Measurements from ENCODE around the gene NFIB.

Gene NFIB

GRCh38 chr9:14347406-14348122 is 33.6 kb upstream of the NFIB start:
- Mint-ChIP-seq H3K9me3 (no peaks in the 10 kb centered on the region), H3K4me1 (peaks cover 39% of the 10 kb centered on the region), H3K27me3 (ENCODE audit: low read depth, poor library complexity) (peaks cover under 1% of the 10 kb centered on the region), H3K4me3 (no peak overlapping the region), H3K36me3 (ENCODE audit: low read depth) (no peaks in the 10 kb centered on the region), H3K27ac (no peak overlapping the region)
- peak; percentile 58 for DNase-seq
- no peak for TF ChIP-seq CTCF (IDR thresholded peaks at IDR 0.05)

- Mint-ChIP-seq H3K27me3 (ENCODE audit: low read depth, poor library complexity) (no peaks in the 10 kb centered on the region), H3K4me1 (peaks cover 33% of the 10 kb centered on the region)
- TF ChIP-seq CTCF (IDR thresholded peaks at IDR 0.05): no peak
These were observed 33.0 kb upstream of the NFIB start for GRCh38 chr9:14346811-14347405.

GRCh38 chr9:14346231-14346791 is 32.4 kb upstream of the NFIB start:
- Mint-ChIP-seq H3K27ac (no peak overlapping the region), H3K4me1 (peaks cover 30% of the 10 kb centered on the region), H3K36me3 (ENCODE audit: low read depth) (no peaks in the 10 kb centered on the region), H3K9me3 (no peaks in the 10 kb centered on the region), H3K27me3 (ENCODE audit: low read depth, poor library complexity) (no peaks in the 10 kb centered on the region), H3K4me3 (no peak overlapping the region)
- DNase-seq: peak; percentile 48
- no peak for TF ChIP-seq CTCF (IDR thresholded peaks at IDR 0.05)

More at GRCh38 chr9:14346811-14347405, 33.0 kb upstream of the NFIB start:
- DNase-seq: peak; percentile 39
- Mint-ChIP-seq H3K4me3 (no peak overlapping the region), H3K9me3 (no peaks in the 10 kb centered on the region), H3K36me3 (ENCODE audit: low read depth) (no peaks in the 10 kb centered on the region), H3K27ac (no peak overlapping the region)

GRCh38 chr9:14345354-14346230 is 31.7 kb upstream of the NFIB start:
- Mint-ChIP-seq H3K9me3 (no peaks in the 10 kb centered on the region), H3K36me3 (ENCODE audit: low read depth) (no peaks in the 10 kb centered on the region), H3K4me3 (no peak overlapping the region), H3K4me1 (peaks cover 27% of the 10 kb centered on the region), H3K27me3 (ENCODE audit: low read depth, poor library complexity) (no peaks in the 10 kb centered on the region), H3K27ac (no peak overlapping the region)
- DNase-seq: peak; percentile 41
- TF ChIP-seq CTCF (IDR thresholded peaks at IDR 0.05): no peak

GRCh38 chr9:14344941-14345353 is 31.0 kb upstream of the NFIB start:
- DNase-seq: peak; percentile 16
- peaks cover 20% of the 10 kb centered on the region for H3K4me1 Mint-ChIP-seq
- no peaks in the 10 kb centered on the region for H3K9me3 Mint-ChIP-seq
- no peaks in the 10 kb centered on the region for H3K27me3 Mint-ChIP-seq (ENCODE audit: low read depth, poor library complexity)
- H3K36me3 Mint-ChIP-seq (ENCODE audit: low read depth): no peaks in the 10 kb centered on the region
- TF ChIP-seq CTCF (IDR thresholded peaks at IDR 0.05): no peak
- no peak overlapping the region for H3K27ac Mint-ChIP-seq
- H3K4me3 Mint-ChIP-seq: no peak overlapping the region
